Fibroblast of lung (primary cell): ENCODE measurements around the gene PEX14. TPM values are rescaled to one million over a fixed set of nuclear protein-coding genes. Genes with fewer than 3 reads are reported as not detected.

Experiments used
- DNase-seq, 2 donors: peaks; one replicate each; pipeline versions ENCODE4 v3.0.0 to v3.0.0-alpha.2; 2010; ENCODE audit warnings: low read depth in 2 of 2
- H2AFZ ChIP-seq: 2 replicates; pipeline ENCODE4 v1.5.1; 2012; ENCODE audit warnings: low read length, control low read depth, inconsistent platforms
- H3K27ac ChIP-seq: 2 replicates; pipeline ENCODE4 v1.5.1; 2011; ENCODE audit warnings: low read length, control low read depth; ENCODE audit not compliant: insufficient read depth
- H3K27me3 ChIP-seq: 2 replicates; pipeline ENCODE4 v1.5.1; 2011; ENCODE audit warnings: mild to moderate bottlenecking, low read length; ENCODE audit not compliant: control insufficient read depth, insufficient read depth
- H3K36me3 ChIP-seq: 2 replicates; pipeline ENCODE4 v1.5.1; 2011; ENCODE audit warnings: low read length; ENCODE audit not compliant: control insufficient read depth, insufficient read depth
- H3K4me1 ChIP-seq: 2 replicates; pipeline ENCODE4 v1.5.1; 2011; ENCODE audit warnings: low read length; ENCODE audit not compliant: control insufficient read depth, insufficient read depth; ENCODE audit errors: extremely low read depth
- H3K4me2 ChIP-seq: 2 replicates; pipeline ENCODE4 v1.5.1; 2011; ENCODE audit warnings: low read length, control low read depth; ENCODE audit not compliant: insufficient read depth; ENCODE audit errors: extremely low read depth
- H3K4me3 ChIP-seq, 4 experiments: fragments of 200-600 bp in 1 of 4; sonication (generic) in 1 of 4; replicated peaks in 1 of 4; 2 replicates each; pipeline ENCODE4 v1.5.1; 2011 to 2016; ENCODE audit warnings: low read length in 4 of 4, low read depth in 3 of 4, mild to moderate bottlenecking in 3 of 4, control low read depth in 2 of 4, inconsistent platforms in 1 of 4, mixed read lengths in 1 of 4; ENCODE audit not compliant: insufficient read depth in 1 of 4; ENCODE audit errors: control extremely low read depth in 1 of 4
- H3K79me2 ChIP-seq: 2 replicates; pipeline ENCODE4 v1.5.1; 2012; ENCODE audit warnings: mild to moderate bottlenecking, low read length, inconsistent platforms; ENCODE audit not compliant: control insufficient read depth, insufficient read depth
- H3K9ac ChIP-seq: 2 replicates; pipeline ENCODE4 v1.5.1; 2011; ENCODE audit warnings: mild to moderate bottlenecking, low read length, control low read depth; ENCODE audit not compliant: insufficient read depth
- H3K9me3 ChIP-seq: 2 replicates; pipeline ENCODE4 v1.5.1; 2012; ENCODE audit warnings: low read depth, low read length; ENCODE audit not compliant: control insufficient read depth, insufficient read depth
- H4K20me1 ChIP-seq: 2 replicates; pipeline ENCODE4 v1.5.1; 2011; ENCODE audit warnings: low read length; ENCODE audit not compliant: control insufficient read depth, insufficient read depth; ENCODE audit errors: extremely low read depth
- EZH2 ChIP-seq: IDR thresholded peaks from 2 replicates; pipeline ENCODE4 v1.5.1; 2012; ENCODE audit warnings: low read length, control low read depth, mild to moderate bottlenecking; ENCODE audit errors: missing control alignments
- polyA plus RNA-seq, 2 donors: library from polyadenylated mRNA; depleted of rRNA in 1 of 2; stranded (reverse) in 1 of 2; unstranded in 1 of 2; fragments of >200 nt; gene quantifications; 2 replicates each; pipeline ENCODE4 v1.2.1, GENCODE V29; 2011 to 2012; ENCODE audit warnings: missing spikeins in 1 of 2
- total RNA-seq: library from RNA; depleted of rRNA; stranded (reverse); fragments of >200 nt; gene quantifications from 2 replicates; pipeline ENCODE4 v1.2.1, GENCODE V29; 2014
- TF ChIP-seq, protein P1 (sequence below), 2 donors: IDR thresholded peaks in 1 of 2; conservative IDR thresholded peaks in 1 of 2; 1 replicate in 1 of 2; 2 replicates in 1 of 2; pipeline ENCODE4 v1.5.1; 2011 to 2012; ENCODE audit warnings: low read length in 2 of 2, control low read depth in 1 of 2, inconsistent platforms in 1 of 2, low read depth in 1 of 2, mild to moderate bottlenecking in 1 of 2

PEX14 gene
- total and polyA plus RNA-seq, 2 donors (not counting 1 experiment from before 2014, with no cell fraction given): 10.3 to 11.4 TPM

DNA sequence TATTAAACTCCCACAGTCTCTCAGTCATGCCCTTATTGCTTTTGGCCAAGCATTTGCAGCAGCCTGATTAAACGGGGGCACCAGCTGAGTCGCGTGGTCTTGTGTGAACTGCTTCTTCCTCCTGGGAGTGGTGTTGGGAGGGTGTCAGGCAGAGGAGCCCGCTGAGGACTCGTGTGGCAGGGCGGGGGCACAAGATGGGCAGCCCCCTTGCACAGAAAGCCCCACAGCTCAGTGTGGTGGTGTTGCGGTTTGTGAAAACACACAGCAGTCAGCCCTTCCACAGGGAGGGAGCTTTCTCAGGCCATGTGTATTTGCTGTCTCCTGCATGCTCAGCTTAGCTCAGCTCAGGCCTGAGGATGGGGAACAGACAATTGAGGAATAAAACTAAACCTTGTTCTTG lies 22.4 kb downstream of the PEX14 start:
- Histone ChIP-seq H3K9ac (no peak overlapping the region), H3K36me3 (peaks cover 2% of the 10 kb centered on the region), H3K27ac (no peak overlapping the region), H3K4me2 (no peak overlapping the region), H3K79me2 (peaks cover 16% of the 10 kb centered on the region), H3K4me3 (no peak overlapping the region), H4K20me1 (no peaks in the 10 kb centered on the region), H3K4me1 (no peaks in the 10 kb centered on the region), H3K9me3 (no peaks in the 10 kb centered on the region), H2AFZ (no peak overlapping the region), H3K27me3 (no peaks in the 10 kb centered on the region)
- TF ChIP-seq, protein P1, sequence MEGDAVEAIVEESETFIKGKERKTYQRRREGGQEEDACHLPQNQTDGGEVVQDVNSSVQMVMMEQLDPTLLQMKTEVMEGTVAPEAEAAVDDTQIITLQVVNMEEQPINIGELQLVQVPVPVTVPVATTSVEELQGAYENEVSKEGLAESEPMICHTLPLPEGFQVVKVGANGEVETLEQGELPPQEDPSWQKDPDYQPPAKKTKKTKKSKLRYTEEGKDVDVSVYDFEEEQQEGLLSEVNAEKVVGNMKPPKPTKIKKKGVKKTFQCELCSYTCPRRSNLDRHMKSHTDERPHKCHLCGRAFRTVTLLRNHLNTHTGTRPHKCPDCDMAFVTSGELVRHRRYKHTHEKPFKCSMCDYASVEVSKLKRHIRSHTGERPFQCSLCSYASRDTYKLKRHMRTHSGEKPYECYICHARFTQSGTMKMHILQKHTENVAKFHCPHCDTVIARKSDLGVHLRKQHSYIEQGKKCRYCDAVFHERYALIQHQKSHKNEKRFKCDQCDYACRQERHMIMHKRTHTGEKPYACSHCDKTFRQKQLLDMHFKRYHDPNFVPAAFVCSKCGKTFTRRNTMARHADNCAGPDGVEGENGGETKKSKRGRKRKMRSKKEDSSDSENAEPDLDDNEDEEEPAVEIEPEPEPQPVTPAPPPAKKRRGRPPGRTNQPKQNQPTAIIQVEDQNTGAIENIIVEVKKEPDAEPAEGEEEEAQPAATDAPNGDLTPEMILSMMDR (conservative IDR thresholded peaks at IDR 0.05 in 1 of 2, IDR thresholded peaks at IDR 0.05 in 1 of 2; ENCODE audit: low read depth in 1 of 2, low read length in 2 of 2): no peak
- TF ChIP-seq EZH2: no peak
- DNase-seq: no peak

DNA sequence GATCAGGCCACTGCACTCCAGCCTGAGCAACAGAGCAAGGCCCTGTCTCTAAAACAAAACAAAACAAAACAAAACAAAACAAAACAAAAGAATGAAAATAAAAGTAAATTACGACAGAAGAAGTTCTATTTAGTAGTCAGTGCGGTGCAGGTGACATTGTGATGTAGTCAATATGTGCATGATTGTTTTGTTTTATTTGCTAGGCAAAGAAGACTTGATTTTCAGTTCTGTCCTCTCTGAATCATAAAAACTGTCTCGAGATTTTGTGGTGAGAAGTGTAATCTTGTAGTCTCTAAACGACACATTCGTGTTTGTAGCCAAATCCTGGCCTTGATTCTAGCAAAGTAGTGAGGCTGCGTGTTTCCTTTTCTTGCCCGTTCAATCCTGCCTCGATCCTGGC lies 23.5 kb downstream of the PEX14 start:
- no peaks in the 10 kb centered on the region for H3K9me3 ChIP-seq
- H3K9ac ChIP-seq: no peak overlapping the region
- no peak overlapping the region for H3K4me3 ChIP-seq
- peaks cover 2% of the 10 kb centered on the region for H3K36me3 ChIP-seq
- TF ChIP-seq EZH2: no peak
- TF ChIP-seq, protein P1 (conservative IDR thresholded peaks at IDR 0.05 in 1 of 2, IDR thresholded peaks at IDR 0.05 in 1 of 2; ENCODE audit: low read depth in 1 of 2, low read length in 2 of 2): no peak
- H3K4me2 ChIP-seq: no peak overlapping the region
- no peak overlapping the region for H3K27ac ChIP-seq
- no peaks in the 10 kb centered on the region for H4K20me1 ChIP-seq
- H3K4me1 ChIP-seq: no peaks in the 10 kb centered on the region
- no peak for DNase-seq
- no peaks in the 10 kb centered on the region for H3K27me3 ChIP-seq
- H3K79me2 ChIP-seq: peaks cover 13% of the 10 kb centered on the region
- no peak overlapping the region for H2AFZ ChIP-seq

DNA sequence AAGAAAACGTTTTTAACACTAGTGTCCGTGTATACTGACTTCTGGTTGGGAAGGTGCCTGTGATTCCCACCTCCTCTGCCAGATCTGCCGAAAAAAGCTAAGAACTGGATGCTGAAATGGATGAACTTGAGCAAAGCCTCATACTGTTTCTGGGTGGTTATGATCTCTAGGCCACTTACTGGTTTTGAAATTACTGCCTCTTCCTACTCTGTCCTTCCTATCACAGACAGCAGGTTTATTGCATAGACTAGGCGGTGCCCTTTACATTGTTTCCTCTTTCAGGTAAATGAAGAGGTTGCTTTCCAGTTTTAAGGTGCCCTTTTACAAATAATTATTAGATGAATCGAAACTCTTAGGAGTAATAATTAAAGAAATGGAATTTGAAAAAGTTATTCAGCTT lies 27.5 kb downstream of the PEX14 start:
- no peak overlapping the region for H3K4me2 ChIP-seq
- H3K9me3 ChIP-seq: no peaks in the 10 kb centered on the region
- no peaks in the 10 kb centered on the region for H3K27me3 ChIP-seq
- no peaks in the 10 kb centered on the region for H3K4me1 ChIP-seq
- no peak overlapping the region for H3K27ac ChIP-seq
- peaks cover 5% of the 10 kb centered on the region for H3K79me2 ChIP-seq
- H3K9ac ChIP-seq: no peak overlapping the region
- no peak overlapping the region for H3K4me3 ChIP-seq
- no peaks in the 10 kb centered on the region for H4K20me1 ChIP-seq
- no peak for TF ChIP-seq EZH2
- TF ChIP-seq, protein P1 (conservative IDR thresholded peaks at IDR 0.05 in 1 of 2, IDR thresholded peaks at IDR 0.05 in 1 of 2; ENCODE audit: low read depth in 1 of 2, low read length in 2 of 2): no peak
- DNase-seq: no peak
- no peaks in the 10 kb centered on the region for H3K36me3 ChIP-seq
- H2AFZ ChIP-seq: no peak overlapping the region
